Mesothelial cell of epicardium (in vitro differentiated cells): ENCODE data around the gene BRAT1. TPM values are rescaled to one million over a fixed set of nuclear protein-coding genes. Genes with fewer than 3 reads are reported as not detected.
A peak's percentile ranks its signal among the peaks of the same experiment; 100 is the strongest.

Source experiments
- DNase-seq, 2 experiments: peaks; one replicate each; pipeline ENCODE4 v3.0.0; 2021; ENCODE audit warnings: low spot score in 2 of 2; ENCODE audit not compliant: unreplicated experiment in 2 of 2
- H3K27ac Mint-ChIP-seq: 2 replicates; pipeline ENCODE4 v1.8.0; 2021; ENCODE audit warnings: mixed read lengths
- H3K27me3 Mint-ChIP-seq: 2 replicates; pipeline ENCODE4 v1.8.0; 2021; ENCODE audit warnings: low read depth, mixed read lengths
- H3K36me3 Mint-ChIP-seq: 2 replicates; pipeline ENCODE4 v1.8.0; 2021; ENCODE audit warnings: mixed read lengths
- H3K4me1 Mint-ChIP-seq: 2 replicates; pipeline ENCODE4 v1.8.0; 2021; ENCODE audit warnings: mixed read lengths
- H3K4me3 Mint-ChIP-seq: 2 replicates; pipeline ENCODE4 v1.8.0; 2021; ENCODE audit warnings: mild to moderate bottlenecking, moderate library complexity, mixed read lengths
- H3K9me3 Mint-ChIP-seq: 2 replicates; pipeline ENCODE4 v1.8.0; 2021; ENCODE audit warnings: mixed read lengths
- CTCF ChIP-seq: fragments of 200-600 bp; sonication (generic); IDR thresholded peaks from one replicate; pipeline ENCODE4 v1.5.0; 2021; ENCODE audit warnings: antibody characterized with exemption; ENCODE audit not compliant: unreplicated experiment
- total RNA-seq: library from RNA; stranded (reverse); gene quantifications from 3 replicates; pipeline ENCODE4 v1.2.1, GENCODE V29; 2021

Gene BRAT1
- total RNA-seq, 1 donor from 2014 or later = 47.6 TPM

- TF ChIP-seq CTCF = no peak
- H3K27me3 Mint-ChIP-seq = no peaks in the 10 kb centered on the region
- peaks cover 5% of the 10 kb centered on the region for H3K36me3 Mint-ChIP-seq
- no peak overlapping the region for H3K27ac Mint-ChIP-seq
- peaks cover 12% of the 10 kb centered on the region for H3K4me1 Mint-ChIP-seq
- DNase-seq = no peak
- H3K9me3 Mint-ChIP-seq = no peaks in the 10 kb centered on the region
- H3K4me3 Mint-ChIP-seq = peak overlapping the region; percentile 70
Measured at GRCh38 chr7:2559283-2559950, 4.1 kb upstream of the BRAT1 start.

DNA sequence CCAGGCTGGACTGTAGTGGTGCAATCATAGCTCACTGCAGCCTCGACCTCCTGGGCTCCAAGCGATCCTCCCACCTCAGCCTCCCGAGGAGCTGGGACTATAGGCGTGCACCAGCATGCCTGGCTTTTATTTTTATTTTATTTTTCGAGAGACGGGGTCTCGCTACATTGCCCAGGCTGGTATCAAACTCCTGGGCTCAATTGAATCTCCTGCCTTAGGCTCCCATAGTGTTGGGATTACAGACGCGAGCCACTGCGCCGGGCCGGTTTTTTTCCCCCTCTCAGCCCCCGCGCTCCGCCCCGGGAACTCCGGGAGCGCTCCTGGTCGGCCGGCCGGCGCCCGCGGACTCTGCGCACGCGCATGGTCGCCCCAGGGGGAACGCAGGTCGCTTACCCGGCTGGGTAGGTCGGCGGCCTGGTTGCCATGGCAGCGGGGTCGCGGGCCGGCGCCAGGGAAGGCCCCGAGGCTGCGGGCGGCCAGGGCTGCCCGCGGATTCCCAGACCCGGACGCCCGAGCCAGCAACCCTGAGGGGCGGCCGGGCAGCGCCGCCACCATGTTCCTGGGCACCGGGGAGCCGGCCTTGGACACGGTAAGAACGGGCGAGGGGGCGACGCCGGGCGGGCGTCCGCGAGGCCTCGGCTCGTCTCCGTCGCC, 3.4 kb upstream of the BRAT1 start, which contains the start of gene IQCE:
IQCE (plus strand) TSS at position 351 of the 654 bp plus-strand sequence; CDS start at position 554, 203 bp downstream.
- H3K4me3 Mint-ChIP-seq = peak within 1 kb of the TSS; percentile 70
- H3K4me1 Mint-ChIP-seq = peaks cover 18% of the 10 kb centered on the region
- TF ChIP-seq CTCF = no peak
- H3K27ac Mint-ChIP-seq = peak within 1 kb of the TSS; percentile 43
- H3K36me3 Mint-ChIP-seq = peaks cover 3% of the 10 kb centered on the region
- DNase-seq = peak; percentile 84 to 91
- H3K9me3 Mint-ChIP-seq = no peaks in the 10 kb centered on the region
- no peaks in the 10 kb centered on the region for H3K27me3 Mint-ChIP-seq

GRCh38 chr7:2554661-2555111, 638 bp downstream of the BRAT1 start:
- no peak for DNase-seq
- H3K4me1 Mint-ChIP-seq = peaks cover 15% of the 10 kb centered on the region
- peak overlapping the region; percentile 82 for H3K4me3 Mint-ChIP-seq
- TF ChIP-seq CTCF = no peak
- peak overlapping the region; percentile 83 for H3K27ac Mint-ChIP-seq
- H3K36me3 Mint-ChIP-seq = peaks cover 11% of the 10 kb centered on the region
- no peaks in the 10 kb centered on the region for H3K9me3 Mint-ChIP-seq
- H3K27me3 Mint-ChIP-seq = no peaks in the 10 kb centered on the region

GRCh38 chr7:2553831-2554581, 1.3 kb downstream of the BRAT1 start:
- Mint-ChIP-seq H3K4me1 (peaks cover 15% of the 10 kb centered on the region), H3K9me3 (no peaks in the 10 kb centered on the region), H3K36me3 (peaks cover 16% of the 10 kb centered on the region), H3K27ac (peak overlapping the region; percentile 83), H3K4me3 (peak overlapping the region; percentile 82), H3K27me3 (no peaks in the 10 kb centered on the region)
- TF ChIP-seq CTCF = no peak
- DNase-seq = no peak

- no peak overlapping the region for H3K27ac Mint-ChIP-seq
- DNase-seq = no peak
- peaks cover 17% of the 10 kb centered on the region for H3K36me3 Mint-ChIP-seq
- TF ChIP-seq CTCF = no peak
- H3K27me3 Mint-ChIP-seq = no peaks in the 10 kb centered on the region
- H3K4me1 Mint-ChIP-seq = peaks cover 15% of the 10 kb centered on the region
- H3K4me3 Mint-ChIP-seq = peak overlapping the region; percentile 40
- H3K9me3 Mint-ChIP-seq = no peaks in the 10 kb centered on the region
Measured at GRCh38 chr7:2553108-2553507, 2.2 kb downstream of the BRAT1 start.
